HCT116 (cell line): ENCODE results near the gene CHRNB1. TPM values are rescaled to one million over a fixed set of nuclear protein-coding genes. Genes with fewer than 3 reads are reported as not detected.

Experiments used
- ATAC-seq: fragments of 200-7000 bp; cut with Tn5 transposase; 2 replicates; pipeline ENCODE4 v1.9.1; 2020; ENCODE audit warnings: mild to moderate bottlenecking, moderate library complexity
- BruUV-seq: library from RNA; stranded (reverse); fragments of 400-500 nt; replicated peaks from 2 replicates; lab custom pipeline; 2021; lab: Mats Ljungman, UMichigan
- CTCF ChIA-PET: fragments of 300-600 bp; sonication (Branson Sonifier 250); formaldehyde crosslinking; loops from one replicate; lab custom pipeline; 2021; ENCODE audit warnings: antibody characterized with exemption; lab: Charles Lee
- POLR2A ChIA-PET: fragments of 300-600, 350-600 bp; sonication (Branson Sonifier 250); formaldehyde crosslinking; loops from one replicate; lab custom pipeline; 2021; ENCODE audit warnings: antibody characterized with exemption; lab: Charles Lee
- RAD21 ChIA-PET, 2 experiments: fragments of 300-600 bp; sonication (Branson Sonifier 250); formaldehyde crosslinking; loops; one replicate each; lab custom pipeline; 2023; ENCODE audit warnings: low total read pairs in 2 of 2; ENCODE audit not compliant: uncharacterized antibody in 2 of 2, unreplicated experiment in 2 of 2, low non-redundant PET in 1 of 2; lab: Charles Lee
- DNase-seq: peaks from one replicate; pipeline ENCODE4 v3.0.0-alpha.2; 2010; ENCODE audit warnings: low read depth, low spot score
- H2AFZ ChIP-seq: fragments of 200-600 bp; shearing (Covaris generic), sonication (generic); 2 replicates; pipeline ENCODE4 v1.6.1; 2017; ENCODE audit warnings: low read depth, mixed run types, mixed read lengths, antibody characterized with exemption, low read length; ENCODE audit not compliant: poor library complexity, severe bottlenecking
- H3K27ac ChIP-seq: 2 replicates; pipeline ENCODE4 v1.5.1; 2012; ENCODE audit warnings: low read depth, low read length
- H3K27me3 ChIP-seq: fragments of 200-600 bp; sonication (generic); 2 replicates; pipeline ENCODE4 v1.6.1; 2016; ENCODE audit warnings: mixed run types, low read length, mixed read lengths; ENCODE audit not compliant: insufficient read depth
- H3K36me3 ChIP-seq, 2 experiments: fragments of 200-500 bp in 1 of 2; fragments of 200-600 bp in 1 of 2; sonication (Bioruptor generic) in 1 of 2; sonication (generic) in 1 of 2; 2 replicates each; pipeline versions ENCODE4 v1.5.1 to v1.6.1; 2014 to 2016; ENCODE audit warnings: low read length in 2 of 2, inconsistent platforms in 1 of 2, mixed read lengths in 1 of 2, mixed run types in 1 of 2; ENCODE audit not compliant: insufficient read depth in 2 of 2, control insufficient read depth in 1 of 2
- H3K4me1 ChIP-seq, 2 experiments: fragments of 200-600 bp in 1 of 2; sonication (generic) in 1 of 2; 2 replicates each; pipeline versions ENCODE4 v1.5.1 to v1.6.1; 2012 to 2017; ENCODE audit warnings: low read length in 2 of 2, inconsistent platforms in 1 of 2, mild to moderate bottlenecking in 1 of 2, mixed read lengths in 1 of 2, mixed run types in 1 of 2, moderate library complexity in 1 of 2; ENCODE audit not compliant: insufficient read depth in 2 of 2, control insufficient read depth in 1 of 2
- H3K4me2 ChIP-seq: fragments of 200-600 bp; sonication (generic); 2 replicates; pipeline ENCODE4 v1.6.1; 2017; ENCODE audit warnings: mixed run types, low read length, mixed read lengths
- H3K4me3 ChIP-seq, 2 experiments: fragments of 200-600 bp in 1 of 2; sonication (generic) in 1 of 2; replicated peaks in 1 of 2; 2 replicates each; pipeline ENCODE4 v1.5.1; 2011 to 2016; ENCODE audit warnings: low read length in 2 of 2, control low read depth in 1 of 2, low read depth in 1 of 2, mild to moderate bottlenecking in 1 of 2, mixed read lengths in 1 of 2, mixed run types in 1 of 2
- H3K79me2 ChIP-seq: fragments of 200-600 bp; sonication (generic); 2 replicates; pipeline ENCODE4 v1.6.1; 2017; ENCODE audit warnings: mild to moderate bottlenecking, mixed run types, low read length, moderate library complexity, mixed read lengths; ENCODE audit not compliant: insufficient read depth
- H3K9ac ChIP-seq: fragments of 200-600 bp; sonication (generic); 2 replicates; pipeline ENCODE4 v1.6.1; 2016; ENCODE audit warnings: low read length, mixed read lengths
- H3K9me2 ChIP-seq: fragments of 200-600 bp; sonication (generic), shearing (Covaris generic); 2 replicates; pipeline ENCODE4 v1.6.1; 2017; ENCODE audit warnings: mixed run types, mild to moderate bottlenecking, moderate library complexity; ENCODE audit not compliant: insufficient read depth
- H3K9me3 ChIP-seq, 2 experiments: fragments of 200-500 bp in 1 of 2; fragments of 200-600 bp in 1 of 2; sonication (Bioruptor generic) in 1 of 2; sonication (generic) in 1 of 2; 2 replicates each; pipeline ENCODE4 v1.6.1; 2014 to 2017; ENCODE audit warnings: low read length in 2 of 2, mixed read lengths in 2 of 2, inconsistent platforms in 1 of 2, low read depth in 1 of 2, mild to moderate bottlenecking in 1 of 2, mixed run types in 1 of 2, moderate library complexity in 1 of 2; ENCODE audit not compliant: control insufficient read depth in 1 of 2, insufficient read depth in 1 of 2
- H4K20me1 ChIP-seq: fragments of 200-600 bp; sonication (generic), shearing (Covaris generic); 2 replicates; pipeline ENCODE4 v1.6.1; 2017; ENCODE audit warnings: mixed run types, mild to moderate bottlenecking, moderate library complexity; ENCODE audit not compliant: insufficient read depth
- CBX3 ChIP-seq: IDR thresholded peaks from 2 replicates; pipeline ENCODE4 v1.6.1; 2012; ENCODE audit warnings: low read depth
- CEBPB ChIP-seq: IDR thresholded peaks from 2 replicates; pipeline ENCODE4 v1.6.1; 2012; ENCODE audit warnings: low read depth
- CTCF ChIP-seq, 3 experiments: fragments of 200-600 bp in 1 of 3; sonication (generic) in 1 of 3; IDR thresholded peaks in 2 of 3; conservative IDR thresholded peaks in 1 of 3; 2 replicates each; pipeline ENCODE4 v1.5.1; 2012 to 2017; ENCODE audit warnings: low read depth in 2 of 3, low read length in 2 of 3, antibody characterized with exemption in 1 of 3, borderline replicate concordance in 1 of 3, control low read depth in 1 of 3, mild to moderate bottlenecking in 1 of 3, mixed read lengths in 1 of 3, mixed run types in 1 of 3, moderate library complexity in 1 of 3; ENCODE audit not compliant: insufficient read depth in 1 of 3
- EZH2 ChIP-seq: fragments of 200-600 bp; sonication (generic); IDR thresholded peaks from 2 replicates; pipeline ENCODE4 v1.6.1; 2017; ENCODE audit warnings: antibody characterized with exemption, mixed run types
- EZH2phosphoT487 ChIP-seq: fragments of 200-600 bp; IDR thresholded peaks from 2 replicates; pipeline ENCODE4 v1.6.1; 2018; ENCODE audit warnings: antibody characterized with exemption, borderline replicate concordance
- RAD21 ChIP-seq: IDR thresholded peaks from 2 replicates; pipeline ENCODE4 v1.6.1; 2012; ENCODE audit warnings: low read depth, mild to moderate bottlenecking
- SRF ChIP-seq: IDR thresholded peaks from 2 replicates; pipeline ENCODE4 v1.6.1; 2012; ENCODE audit warnings: low read depth
- YY1 ChIP-seq: IDR thresholded peaks from 2 replicates; pipeline ENCODE4 v1.6.1; 2011; ENCODE audit warnings: low read length, low read depth, moderate library complexity, mild to moderate bottlenecking; ENCODE audit not compliant: insufficient replicate concordance; ENCODE audit errors: extremely low read depth
- intact Hi-C: fragments of 100-400 bp; cut with micrococcal nuclease; formaldehyde crosslinking; loops from 2 replicates; pipeline ENCODE4 v1.10.0; 2022
- total RNA-seq: library from RNA; stranded (reverse); gene quantifications from one replicate; pipeline ENCODE4 v1.2.1, GENCODE V29; 2021; ENCODE audit not compliant: unreplicated experiment
- TF ChIP-seq, protein P1 (sequence below): IDR thresholded peaks from 2 replicates; pipeline ENCODE4 v1.6.1; 2011; ENCODE audit warnings: mild to moderate bottlenecking, low read length, moderate library complexity; ENCODE audit not compliant: insufficient replicate concordance; ENCODE audit errors: extremely low read depth

The CHRNB1 gene
- total RNA-seq, 1 experiment from 2014 or later: 10.4 TPM

DNA sequence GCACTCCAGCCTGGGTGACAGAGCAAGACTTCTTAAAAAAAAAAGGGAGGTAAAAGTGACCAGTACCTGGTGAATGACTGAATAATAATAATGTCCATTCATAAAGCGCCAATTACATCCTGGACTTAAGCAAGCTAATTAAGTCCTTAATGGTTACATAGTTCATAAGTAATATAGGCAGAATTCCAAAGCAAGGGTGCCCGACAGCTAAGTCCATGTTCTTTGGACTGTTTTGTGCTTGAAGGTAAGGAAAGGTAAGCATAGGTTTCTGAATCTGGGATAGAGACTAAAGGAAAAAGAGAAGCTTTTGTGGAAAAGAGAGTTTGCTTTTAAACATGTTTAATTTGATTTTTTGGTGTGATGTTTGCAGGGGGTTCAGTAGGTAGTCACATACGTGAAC is 49.1 kb downstream of the CHRNB1 start:
- Histone ChIP-seq H3K36me3 (peaks cover 37 to 63% of the 10 kb centered on the region in 2 experiments), H3K9me3 (no peaks in the 10 kb centered on the region), H2AFZ (no peak overlapping the region), H3K9me2 (no peaks in the 10 kb centered on the region), H3K79me2 (peaks cover 97% of the 10 kb centered on the region), H3K4me2 (no peak overlapping the region), H3K9ac (no peak overlapping the region), H3K27ac (no peak overlapping the region), H3K27me3 (no peaks in the 10 kb centered on the region), H4K20me1 (peaks cover 37% of the 10 kb centered on the region; the same call in 1 of the 2 replicates), H3K4me1 (no peaks in the 10 kb centered on the region), H3K4me3 (no peak overlapping the region)
- ChIA-PET RAD21 (no interaction called here), POLR2A (no interaction called here), CTCF (no interaction called here)
- intact Hi-C loops: no loop called here
- no TSS peak for BruUV-seq
- ATAC-seq: no peak
- TF ChIP-seq EZH2phosphoT487: no peak
- TF ChIP-seq CBX3: no peak
- TF ChIP-seq, protein P1, sequence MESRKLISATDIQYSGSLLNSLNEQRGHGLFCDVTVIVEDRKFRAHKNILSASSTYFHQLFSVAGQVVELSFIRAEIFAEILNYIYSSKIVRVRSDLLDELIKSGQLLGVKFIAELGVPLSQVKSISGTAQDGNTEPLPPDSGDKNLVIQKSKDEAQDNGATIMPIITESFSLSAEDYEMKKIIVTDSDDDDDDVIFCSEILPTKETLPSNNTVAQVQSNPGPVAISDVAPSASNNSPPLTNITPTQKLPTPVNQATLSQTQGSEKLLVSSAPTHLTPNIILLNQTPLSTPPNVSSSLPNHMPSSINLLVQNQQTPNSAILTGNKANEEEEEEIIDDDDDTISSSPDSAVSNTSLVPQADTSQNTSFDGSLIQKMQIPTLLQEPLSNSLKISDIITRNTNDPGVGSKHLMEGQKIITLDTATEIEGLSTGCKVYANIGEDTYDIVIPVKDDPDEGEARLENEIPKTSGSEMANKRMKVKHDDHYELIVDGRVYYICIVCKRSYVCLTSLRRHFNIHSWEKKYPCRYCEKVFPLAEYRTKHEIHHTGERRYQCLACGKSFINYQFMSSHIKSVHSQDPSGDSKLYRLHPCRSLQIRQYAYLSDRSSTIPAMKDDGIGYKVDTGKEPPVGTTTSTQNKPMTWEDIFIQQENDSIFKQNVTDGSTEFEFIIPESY: no peak
- no peak for TF ChIP-seq SRF
- no peak for TF ChIP-seq YY1
- no peak for TF ChIP-seq RAD21
- DNase-seq: no peak

DNA sequence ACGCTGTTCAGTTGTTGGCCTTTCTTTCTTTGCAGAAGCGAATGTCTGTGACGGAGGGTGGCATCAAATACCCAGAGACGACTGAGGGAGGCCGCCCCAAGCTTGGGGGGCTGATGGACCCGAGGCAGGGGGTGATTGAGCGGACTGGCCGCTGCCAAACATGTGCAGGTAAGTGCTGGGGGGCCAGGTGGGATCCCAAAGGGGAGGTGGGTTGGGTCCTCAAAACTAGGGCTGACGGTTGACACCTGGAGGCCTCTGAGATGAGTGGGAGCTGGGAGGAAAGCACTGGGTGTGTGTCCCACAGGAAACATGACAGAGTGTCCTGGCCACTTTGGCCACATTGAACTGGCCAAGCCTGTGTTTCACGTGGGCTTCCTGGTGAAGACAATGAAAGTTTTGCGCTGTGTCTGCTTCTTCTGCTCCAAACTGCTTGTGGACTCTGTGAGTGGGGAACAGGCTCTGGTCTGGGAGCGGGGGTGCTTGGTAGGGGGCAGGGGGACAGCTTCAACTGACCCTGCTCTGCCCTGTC is 51.1 kb downstream of the CHRNB1 start:
- Histone ChIP-seq H3K4me3 (no peak overlapping the region), H4K20me1 (peaks cover 23% of the 10 kb centered on the region; the same call in 1 of the 2 replicates), H3K79me2 (peaks cover 91% of the 10 kb centered on the region), H3K9me3 (no peaks in the 10 kb centered on the region), H3K27me3 (no peaks in the 10 kb centered on the region), H2AFZ (no peak overlapping the region), H3K36me3 (peaks cover 51 to 70% of the 10 kb centered on the region in 2 experiments), H3K4me1 (no peaks in the 10 kb centered on the region), H3K9ac (no peak overlapping the region), H3K9me2 (no peaks in the 10 kb centered on the region), H3K4me2 (no peak overlapping the region), H3K27ac (no peak overlapping the region)
- ChIA-PET RAD21 (no interaction called here), CTCF (no interaction called here), POLR2A (no interaction called here)
- no peak for TF ChIP-seq EZH2
- no peak for TF ChIP-seq CEBPB
- no peak for TF ChIP-seq CTCF (IDR thresholded peaks at IDR 0.05 in 2 of 3, conservative IDR thresholded peaks at IDR 0.05 in 1 of 3; ENCODE audit: borderline replicate concordance in 1 of 3, insufficient read depth in 1 of 3, low read depth in 2 of 3, low read length in 2 of 3)
- ATAC-seq: no peak
- DNase-seq: no peak
- intact Hi-C loops: no loop called here
- no TSS peak for BruUV-seq
